DLD1 (cell line): ENCODE results near the gene GEMIN4.
"Not testable (repeated sequence)": the region's sequence is repeated elsewhere in the genome, so short reads cannot be mapped to it uniquely, and the experiment has no call there.

Experiments
- in situ Hi-C: cut with HindIII; loops from 2 replicates; pipeline ENCODE4 v1.10.0; 2017; ENCODE audit warnings: low sequenced_read_pairs

The GEMIN4 gene

DNA sequence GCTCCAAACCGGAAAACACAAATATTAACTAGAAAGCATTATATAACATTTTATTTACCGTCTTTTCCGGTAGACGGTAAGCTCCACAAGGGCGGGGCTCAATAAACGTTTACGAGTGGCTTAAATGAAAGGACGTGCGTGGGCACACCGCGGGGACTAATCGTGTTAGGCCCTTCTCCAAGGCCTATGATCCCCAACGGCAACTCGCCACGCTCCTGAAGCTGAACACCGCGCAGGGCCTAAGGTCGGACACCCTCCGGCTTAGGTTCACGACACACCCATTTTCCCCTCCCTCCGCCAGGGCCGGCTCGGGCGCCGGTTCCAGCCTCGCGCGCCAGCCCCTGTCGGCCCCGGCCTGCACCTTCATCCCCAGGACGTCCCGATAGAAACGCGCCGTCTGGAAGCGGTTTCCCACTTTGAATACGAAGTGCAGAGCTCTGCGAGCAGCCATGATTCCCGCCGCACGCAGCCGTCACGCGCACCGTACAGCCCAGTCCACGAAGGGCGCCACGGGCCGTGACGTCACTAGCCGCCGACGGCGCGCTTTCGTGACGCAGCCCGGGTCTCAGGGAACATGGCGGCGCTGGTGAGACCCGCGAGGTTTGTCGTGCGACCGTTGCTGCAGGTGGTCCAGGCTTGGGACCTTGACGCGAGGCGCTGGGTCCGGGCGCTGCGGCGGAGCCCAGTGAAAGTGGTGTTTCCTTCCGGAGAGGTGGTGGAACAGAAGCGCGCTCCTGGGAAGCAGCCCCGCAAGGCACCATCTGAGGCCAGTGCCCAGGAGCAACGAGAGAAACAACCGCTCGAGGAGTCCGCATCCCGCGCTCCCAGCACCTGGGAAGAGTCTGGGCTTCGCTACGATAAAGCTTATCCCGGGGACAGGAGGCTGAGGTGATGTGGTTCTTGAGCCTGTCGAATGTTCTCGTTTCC, 30.0 kb upstream of the GEMIN4 start, which contains the start of the genes GLOD4 and MRM3:
TSS of gene GLOD4 (minus strand) at position 476 of the 927 bp plus-strand sequence. CDS start at position 451, 25 bp downstream.
TSS of gene MRM3 (plus strand) at position 549 of the 927 bp plus-strand sequence. CDS start at position 575, 26 bp downstream.
- in situ Hi-C loops, result loop anchor here (25.0 kb wide), 1 partner anchor 205 kb away; the partner anchor contains the start of genes NXN and TIMM22

DNA sequence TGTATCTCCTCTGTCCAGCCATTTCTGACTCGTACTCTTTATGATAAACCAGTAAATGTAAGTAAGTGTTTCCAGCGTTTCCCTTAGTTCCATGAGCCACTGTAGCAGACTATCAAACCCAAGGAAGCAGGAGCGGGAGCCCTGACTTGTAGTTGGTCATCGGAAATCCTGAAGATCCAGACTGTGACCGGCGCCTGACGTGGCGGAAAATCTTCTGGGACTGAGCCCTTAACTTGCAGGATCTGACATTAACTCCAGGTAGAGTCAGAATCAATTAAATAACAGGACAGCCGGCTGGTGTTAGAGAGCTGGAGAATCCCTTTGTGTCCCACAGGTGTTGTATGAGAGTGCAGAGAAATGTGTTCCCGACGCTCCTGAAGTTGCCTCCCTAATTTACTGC, 26.0 kb upstream of the GEMIN4 start:
- in situ Hi-C loops, result loop anchor here (10.0 to 25.0 kb wide), 2 partner anchors 173 to 209 kb away; partner anchors contain the start of genes NXN and TIMM22

DNA sequence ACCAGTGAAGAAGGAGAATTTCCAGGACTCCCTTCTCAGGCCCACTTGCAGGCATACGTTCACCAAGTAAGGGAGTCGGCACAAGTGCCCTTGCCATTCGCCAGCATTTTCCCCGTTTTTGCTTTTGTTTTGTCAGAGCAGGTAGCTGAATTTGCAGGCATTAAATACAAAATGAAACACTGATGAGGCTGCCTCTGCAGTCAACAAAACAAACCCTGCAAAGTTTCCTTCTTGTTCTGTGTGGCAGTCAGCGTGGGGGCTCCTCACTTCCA, 22.2 kb upstream of the GEMIN4 start:
- in situ Hi-C loops, result loop anchor here (10.0 kb wide), 1 partner anchor 169 kb away; no protein-coding TSS in a partner anchor

DNA sequence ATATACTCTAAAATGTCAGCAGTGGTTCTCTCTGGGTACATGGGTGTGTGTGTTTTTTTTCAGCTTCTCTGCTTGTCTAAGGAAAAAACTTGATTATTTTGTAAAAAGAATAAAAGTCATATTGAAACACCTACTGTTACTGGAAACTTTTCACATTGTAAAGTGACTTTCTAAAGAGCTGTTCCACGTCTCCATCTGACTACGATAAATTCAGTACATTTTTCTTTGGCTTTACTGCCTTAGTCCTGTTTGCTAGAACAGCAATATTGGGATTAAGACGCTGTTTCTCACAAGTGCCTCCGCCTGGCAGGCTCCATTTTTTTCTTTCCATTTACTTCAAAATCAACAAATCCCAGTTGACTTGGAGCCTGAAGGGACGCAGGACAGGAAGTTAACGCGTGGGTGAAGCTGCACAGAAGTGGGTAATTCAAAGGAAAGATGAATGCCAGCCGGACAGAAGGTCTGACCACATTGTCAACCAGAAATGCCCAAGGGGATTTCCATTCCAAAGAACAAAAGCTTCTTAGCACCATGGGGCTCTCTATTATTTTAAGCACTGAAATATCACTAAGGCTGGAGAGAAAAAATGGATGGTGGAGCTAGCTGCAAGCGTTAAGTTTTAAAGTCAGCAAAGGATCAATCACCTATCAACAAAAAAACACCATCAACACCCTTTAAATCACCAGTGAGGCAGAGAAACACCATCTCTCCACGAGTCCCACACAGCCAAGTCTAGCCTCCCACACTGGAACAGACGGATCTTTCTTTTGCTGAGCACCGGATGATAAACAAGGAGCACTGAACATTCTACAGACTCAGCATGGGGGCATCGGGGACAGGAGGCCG, 21.6 kb upstream of the GEMIN4 start:
- in situ Hi-C loops, result loop anchor here (10.0 kb wide), 1 partner anchor 169 kb away; no protein-coding TSS in a partner anchor

DNA sequence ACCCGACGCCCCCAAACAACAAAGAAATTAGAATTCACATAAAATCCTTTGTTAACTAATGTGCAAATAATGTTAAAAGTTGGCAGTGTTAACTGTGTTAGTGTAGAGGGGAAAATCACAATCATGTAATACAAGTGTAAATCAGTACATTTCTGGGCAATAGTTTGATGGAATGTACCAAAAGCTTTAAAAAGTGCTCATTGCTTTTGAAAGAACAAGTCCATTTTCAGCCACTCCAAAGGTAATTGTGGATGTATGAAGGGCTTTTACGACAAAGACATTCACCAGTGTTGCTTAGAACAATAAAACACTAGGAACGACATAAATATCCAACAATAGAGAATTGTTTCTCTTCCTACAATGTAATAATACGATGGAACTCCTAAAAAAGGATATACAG, 21.0 kb upstream of the GEMIN4 start:
- in situ Hi-C loops, result loop anchor here (10.0 kb wide), 1 partner anchor 168 kb away; no protein-coding TSS in a partner anchor

DNA sequence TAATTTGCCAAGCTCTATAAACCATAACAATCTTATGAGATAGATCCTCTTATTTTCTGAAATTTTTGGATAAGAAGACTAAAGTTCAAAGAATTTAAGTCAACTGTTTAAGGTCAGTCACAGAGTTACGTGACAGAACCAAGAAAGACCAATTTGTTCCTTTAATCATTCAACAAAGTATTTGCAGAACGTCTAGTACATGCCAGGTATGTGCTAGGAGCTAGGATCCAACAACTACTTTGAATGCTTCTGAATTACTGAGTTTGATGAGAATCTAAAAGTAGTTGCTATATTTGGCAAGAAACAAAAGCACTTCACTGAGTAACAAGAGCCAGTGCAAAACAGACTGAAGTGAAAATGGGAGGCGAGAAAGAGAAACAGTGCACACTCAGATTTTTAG, 15.0 kb upstream of the GEMIN4 start:
- in situ Hi-C loops, result no loop called here

DNA sequence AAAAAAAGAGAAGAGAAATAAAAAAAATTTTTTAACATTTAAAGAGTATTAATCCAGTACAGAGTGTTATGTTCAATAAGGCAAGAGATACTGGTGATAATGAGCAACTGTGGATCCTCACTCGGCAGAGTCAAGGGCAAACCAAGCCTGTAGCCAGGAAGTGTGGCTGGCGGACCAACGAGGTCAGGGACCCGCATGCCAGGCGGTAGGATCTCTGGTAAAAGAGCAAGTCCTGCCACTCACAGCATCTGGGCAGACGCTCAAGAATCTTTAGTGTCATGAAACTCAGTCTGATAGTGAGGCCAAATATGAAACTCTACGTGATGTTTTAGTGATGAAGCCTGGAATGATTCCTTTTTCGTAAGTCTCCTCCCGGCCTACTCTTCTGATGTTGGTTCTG, 8.3 kb upstream of the GEMIN4 start:
- in situ Hi-C loops, result no loop called here

DNA sequence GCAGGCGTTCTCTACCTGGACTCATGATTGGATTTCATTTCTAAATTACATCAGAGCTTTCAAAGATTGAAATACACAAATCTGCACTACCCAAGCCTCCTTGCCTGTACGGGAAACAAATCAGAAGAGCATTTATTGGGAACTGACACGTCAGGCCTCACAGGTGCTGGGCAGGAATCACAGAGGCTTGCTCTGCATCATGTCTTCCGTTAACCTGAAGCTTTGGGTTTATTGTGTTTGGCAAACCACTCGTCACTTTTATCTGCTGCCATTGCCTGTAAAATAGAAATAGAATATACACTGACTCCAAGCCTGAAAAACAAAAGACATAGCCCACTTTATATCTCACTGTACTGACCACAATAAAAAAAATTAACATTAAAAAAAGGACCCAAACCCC, 7.9 kb upstream of the GEMIN4 start:
- in situ Hi-C loops, result no loop called here

DNA sequence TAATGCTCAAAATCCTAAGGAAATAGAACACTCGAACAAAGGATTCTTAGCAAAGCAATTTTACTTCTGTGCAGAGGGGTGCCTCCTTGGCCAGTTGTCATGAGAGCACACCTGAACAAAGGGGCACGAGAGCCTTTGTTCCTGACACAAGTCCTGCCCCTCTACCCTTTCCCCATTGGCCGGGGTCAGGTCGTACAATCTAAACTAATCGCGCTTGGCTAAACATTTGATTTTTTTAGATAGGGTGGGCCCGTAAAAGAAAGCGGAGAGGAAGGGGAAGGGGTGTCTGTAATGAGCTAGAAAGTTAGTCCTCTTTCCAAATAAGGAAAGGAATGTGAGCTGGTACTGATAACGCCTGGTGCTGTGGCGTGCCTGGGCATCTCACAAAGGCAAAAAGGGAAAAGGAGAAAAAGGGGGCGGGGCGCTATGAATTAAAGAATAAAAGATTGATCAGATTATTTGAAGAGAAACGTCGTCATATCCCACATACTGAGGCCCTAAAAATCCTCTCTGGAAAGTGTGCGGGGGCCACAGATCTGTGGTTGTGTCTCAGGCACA, 4.0 kb upstream of the GEMIN4 start:
- in situ Hi-C loops, result not testable (repeated sequence)

DNA sequence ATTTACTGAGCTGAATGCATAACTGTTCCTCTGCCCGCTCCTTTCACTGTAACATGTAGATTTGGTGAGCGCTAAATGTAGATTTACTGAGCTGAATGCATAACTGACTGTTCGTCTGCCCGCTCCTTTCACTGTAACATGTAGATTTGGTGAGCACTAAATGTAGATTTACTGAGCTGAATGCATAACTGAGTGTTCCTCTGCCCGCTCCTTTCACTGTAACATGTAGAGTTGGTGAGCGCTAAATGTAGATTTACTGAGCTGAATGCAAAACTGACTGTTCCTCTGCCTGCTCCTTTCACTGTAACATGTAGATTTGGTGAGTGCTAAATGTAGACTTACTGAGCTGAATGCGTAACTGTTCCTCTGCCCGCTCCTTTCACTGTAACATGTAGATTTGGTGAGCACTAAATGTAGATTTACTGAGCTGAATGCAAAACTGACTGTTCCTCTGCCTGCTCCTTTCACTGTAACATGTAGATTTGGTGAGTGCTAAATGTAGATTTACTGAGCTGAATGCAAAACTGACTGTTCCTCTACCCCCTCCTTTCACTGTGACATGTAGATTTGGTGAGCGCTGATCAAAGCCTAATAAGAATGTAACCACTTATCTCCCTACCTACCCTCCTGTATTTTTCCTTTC, 3.4 kb upstream of the GEMIN4 start:
- in situ Hi-C loops, result not testable (repeated sequence)

DNA sequence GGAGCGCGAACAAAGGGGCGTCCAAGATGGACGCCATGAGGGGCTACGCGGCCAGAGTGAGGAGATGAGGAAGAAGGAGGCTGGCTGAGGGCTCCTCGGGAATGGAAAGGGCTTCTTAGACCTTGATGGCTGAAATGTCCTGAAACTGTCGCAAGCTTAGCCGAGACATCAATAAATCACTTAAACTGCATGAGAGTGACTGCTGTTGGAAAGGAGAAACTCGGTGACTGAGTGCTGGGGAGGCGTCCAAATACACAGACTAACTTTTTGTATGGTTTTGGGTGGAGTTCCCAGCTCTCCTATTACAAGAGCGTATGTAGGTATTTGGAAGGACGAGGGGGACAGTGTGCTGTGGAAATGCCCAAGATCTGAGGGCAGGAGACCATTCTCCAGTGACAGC, 1.4 kb upstream of the GEMIN4 start:
- in situ Hi-C loops, result no loop called here

DNA sequence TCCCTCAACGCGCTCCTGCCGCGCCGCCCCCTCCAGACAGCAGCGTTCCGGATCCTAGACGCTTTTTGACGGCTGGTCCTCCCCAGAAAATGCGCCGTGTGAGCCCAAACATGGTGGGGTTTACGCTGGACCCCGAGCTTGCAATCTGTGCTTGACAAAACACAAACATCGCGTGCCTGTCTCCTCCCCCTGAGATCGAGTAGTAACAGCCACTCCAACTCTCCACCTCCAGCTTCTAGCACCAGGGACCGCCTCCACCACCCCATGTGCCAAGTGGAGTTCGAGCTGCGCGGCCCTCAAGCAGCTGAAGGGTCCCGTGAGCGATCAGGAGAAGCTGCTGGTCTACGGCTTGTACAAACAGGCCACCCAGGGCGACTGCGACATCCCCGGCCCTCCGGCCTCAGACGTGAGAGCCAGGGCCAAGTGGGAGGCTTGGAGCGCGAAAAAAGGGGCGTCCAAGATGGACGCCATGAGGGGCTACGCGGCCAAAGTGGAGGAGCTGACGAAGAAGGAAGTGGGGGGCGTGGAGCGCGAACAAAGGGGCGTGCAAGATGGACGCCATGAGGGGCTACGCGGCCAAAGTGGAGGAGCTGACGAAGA, 656 bp upstream of the GEMIN4 start:
- in situ Hi-C loops, result no loop called here

DNA sequence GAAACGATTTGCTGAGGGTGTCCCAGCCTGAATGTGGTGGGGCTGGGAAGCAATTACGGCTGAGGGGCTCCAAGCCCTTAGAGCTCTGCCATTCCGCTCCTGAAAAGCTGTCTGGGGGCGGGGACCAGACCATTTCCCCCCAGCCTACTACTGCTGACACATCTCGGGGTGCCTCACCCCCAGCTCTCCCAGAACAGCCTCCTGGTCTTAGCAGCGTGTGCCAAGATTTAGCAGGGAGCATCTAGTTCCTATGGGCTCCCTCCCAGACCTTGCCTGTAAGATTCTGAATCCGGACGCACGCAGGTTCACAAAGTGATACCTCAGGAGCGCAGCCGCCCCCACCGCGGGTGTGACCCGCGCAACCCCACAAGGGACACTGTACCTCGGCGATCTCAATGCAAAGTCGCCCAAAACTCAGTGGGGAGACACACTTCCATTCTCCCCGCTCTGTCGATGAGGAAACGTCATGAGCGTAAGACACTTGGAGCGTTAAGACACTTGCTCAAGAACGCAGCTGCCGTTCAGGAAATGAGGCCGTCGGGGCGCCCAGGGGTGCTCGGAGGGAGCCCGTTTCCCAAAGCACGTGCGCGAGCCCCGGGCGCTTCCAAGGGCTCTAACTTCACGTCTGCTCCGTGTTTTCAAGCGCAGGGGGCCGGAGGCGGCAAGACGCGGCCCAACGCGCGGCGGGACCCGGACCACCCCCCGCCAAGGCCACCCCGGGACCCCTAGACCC, 629 bp downstream of the GEMIN4 start:
- in situ Hi-C loops, result no loop called here

DNA sequence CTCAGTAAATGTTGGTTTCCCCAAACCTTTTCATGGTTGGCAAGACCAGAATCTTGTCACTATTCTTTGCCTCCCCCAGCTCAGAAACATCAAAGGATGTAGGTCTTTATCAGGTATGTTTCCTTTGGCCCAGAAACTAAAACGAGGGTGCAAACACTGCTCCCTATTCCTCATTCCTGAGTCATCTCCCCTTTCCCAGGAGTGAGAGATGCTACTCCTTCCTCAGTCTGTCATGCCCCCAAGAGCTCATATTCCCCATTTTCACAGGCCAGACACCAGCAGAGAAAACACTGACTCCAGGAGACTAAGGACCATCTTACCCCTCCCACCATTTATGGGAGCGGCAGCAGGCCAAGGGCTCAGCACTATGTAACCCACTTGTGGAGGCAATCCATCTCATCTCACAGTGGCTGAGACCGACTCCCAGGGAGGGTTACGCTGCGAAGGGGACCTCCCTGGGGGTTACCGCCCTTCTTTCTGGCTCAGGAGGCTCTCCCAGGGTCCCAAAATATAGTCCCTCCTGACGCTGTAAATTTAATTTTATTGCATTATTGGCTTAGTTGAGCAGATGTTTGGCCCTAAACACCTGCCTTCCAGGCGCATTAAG, 1.5 kb downstream of the GEMIN4 start:
- in situ Hi-C loops, result no loop called here

DNA sequence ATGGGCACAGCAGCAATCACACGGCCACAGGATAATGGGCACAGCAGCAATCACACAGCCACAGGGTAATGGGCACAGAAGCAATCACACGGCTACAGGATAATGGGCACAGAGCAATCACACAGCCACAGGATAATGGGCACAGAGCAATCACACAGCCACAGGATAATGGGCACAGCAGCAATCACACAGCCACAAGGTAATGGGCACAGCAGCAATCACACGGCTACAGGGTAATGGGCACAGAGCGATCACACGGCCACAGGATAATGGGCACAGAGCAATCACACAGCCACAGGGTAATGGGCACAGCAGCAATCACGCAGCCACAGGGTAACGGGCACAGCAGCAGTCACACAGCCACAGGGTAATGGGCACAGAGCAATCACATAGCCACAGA, 2.7 kb downstream of the GEMIN4 start:
- in situ Hi-C loops, result not testable (repeated sequence)

DNA sequence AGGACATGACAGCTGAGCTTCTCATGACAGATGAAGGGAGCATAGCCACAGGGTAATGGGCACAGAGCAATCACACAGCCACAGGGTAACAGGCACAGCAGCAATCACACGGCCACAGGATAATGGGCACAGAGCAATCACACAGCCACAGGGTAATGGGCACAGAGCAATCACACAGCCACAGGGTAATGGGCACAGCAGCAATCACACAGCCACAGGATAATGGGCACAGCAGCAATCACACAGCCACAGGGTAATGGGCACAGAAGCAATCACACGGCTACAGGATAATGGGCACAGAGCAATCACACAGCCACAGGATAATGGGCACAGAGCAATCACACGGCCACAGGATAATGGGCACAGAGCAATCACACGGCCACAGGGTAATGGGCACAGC, 3.5 kb downstream of the GEMIN4 start:
- in situ Hi-C loops, result not testable (repeated sequence)

DNA sequence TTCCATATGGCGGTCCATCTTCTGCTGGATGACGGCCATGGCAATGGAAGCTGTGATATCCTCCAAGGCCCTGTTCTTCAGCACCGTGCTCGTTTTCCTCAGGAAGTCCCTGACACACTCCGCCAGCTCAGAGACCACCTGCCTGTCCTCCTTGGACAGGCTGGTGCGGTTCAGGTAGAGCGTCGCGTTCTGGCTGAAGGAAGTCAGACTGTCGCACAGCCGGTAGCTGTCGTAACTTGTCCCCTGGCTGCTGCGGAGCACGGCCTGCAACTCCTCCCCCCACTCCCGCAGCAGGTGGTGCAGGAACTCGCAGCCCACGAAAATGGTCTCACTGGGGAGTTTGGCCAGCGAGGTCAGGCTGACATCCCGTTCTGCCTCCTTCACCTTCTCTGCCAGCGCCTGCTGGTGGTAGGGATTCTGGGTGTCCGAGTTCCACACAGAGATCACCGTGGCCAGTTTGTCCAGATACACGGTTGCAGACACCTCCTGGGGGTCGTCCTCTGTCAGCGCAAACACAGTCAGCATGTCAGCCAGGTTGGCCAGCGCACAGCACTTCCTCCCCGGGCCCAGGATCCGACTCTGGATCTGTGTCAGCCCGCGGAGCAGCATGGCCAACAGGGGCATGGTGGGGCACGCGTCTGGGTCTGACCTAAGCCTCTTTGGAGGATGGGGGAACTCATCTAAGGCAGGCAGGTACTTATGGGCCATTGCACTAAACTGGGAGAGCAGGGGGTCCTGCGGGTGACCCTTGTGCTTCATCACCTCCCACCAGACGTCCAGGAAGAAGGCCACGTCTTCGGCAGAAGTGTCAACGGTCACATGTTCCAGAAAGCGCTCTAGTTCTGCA, 5.1 kb downstream of the GEMIN4 start:
- in situ Hi-C loops, result no loop called here

DNA sequence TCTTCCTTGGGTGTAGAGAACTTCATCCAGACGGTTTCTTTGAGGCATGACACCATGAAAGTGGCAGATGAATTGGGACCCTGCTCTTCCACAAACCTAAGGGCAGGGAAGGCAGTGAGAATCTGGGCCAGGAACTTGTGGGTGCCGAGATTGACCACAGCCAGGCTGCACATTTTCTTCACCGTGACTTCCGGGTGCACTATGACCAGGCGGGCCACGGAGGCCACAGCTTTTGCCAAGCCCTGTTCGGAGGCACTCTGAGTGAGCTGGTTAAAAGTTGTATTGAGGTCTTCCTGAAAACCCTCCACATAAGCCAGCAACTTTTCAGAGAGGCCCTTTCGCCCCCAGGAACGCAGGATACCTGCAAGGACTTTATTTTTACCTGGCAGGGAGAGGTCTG, 5.9 kb downstream of the GEMIN4 start:
- in situ Hi-C loops, result no loop called here
